DLD1 (cell line): Measurements from ENCODE around the gene ACER3.
"Not testable (repeated sequence)": the region's sequence is repeated elsewhere in the genome, so short reads cannot be mapped to it uniquely, and the experiment has no call there.

ENCODE experiments used
- in situ Hi-C: cut with HindIII; loops from 2 replicates; pipeline ENCODE4 v1.10.0; 2017; ENCODE audit warnings: low sequenced_read_pairs

ACER3 gene

DNA sequence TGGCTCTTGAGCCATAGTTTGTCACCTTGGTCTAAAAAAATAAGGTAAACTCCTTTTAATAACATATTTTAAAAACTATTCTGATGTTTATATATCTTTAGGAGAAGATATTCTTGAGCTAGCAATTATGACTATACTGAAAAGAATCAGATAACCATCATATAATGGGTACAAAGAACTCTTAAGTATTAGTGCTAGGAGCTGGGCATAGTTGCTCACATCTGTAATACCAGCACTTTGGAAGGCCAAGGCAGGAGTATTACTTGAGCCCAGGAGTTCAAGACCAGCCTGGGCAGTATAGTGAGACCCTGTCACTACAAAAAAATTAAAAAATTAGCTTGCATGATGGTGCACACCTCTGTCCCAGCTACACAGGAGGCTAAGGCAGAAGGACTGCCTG lies 119.5 kb downstream of the ACER3 start:
- in situ Hi-C loops: no loop called here

DNA sequence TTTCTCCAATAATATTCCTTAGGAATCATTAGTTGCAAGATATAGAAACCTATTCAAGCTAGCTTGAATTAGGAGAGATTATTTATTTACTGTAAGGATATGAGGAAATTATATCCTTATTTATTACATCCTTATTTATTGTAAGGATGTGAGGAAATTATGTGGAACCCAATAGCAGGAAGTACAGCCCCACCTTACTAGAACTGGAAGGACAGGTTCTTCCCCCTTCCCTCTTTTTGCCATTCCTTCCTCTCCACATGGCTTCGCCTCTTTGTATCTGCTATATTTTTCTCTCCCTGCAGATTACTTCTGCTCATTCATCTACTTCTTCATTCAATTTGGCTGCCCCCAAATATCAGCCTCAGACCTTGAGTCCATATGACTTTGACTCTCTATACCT lies 124.0 kb downstream of the ACER3 start:
- in situ Hi-C loops: no loop called here

DNA sequence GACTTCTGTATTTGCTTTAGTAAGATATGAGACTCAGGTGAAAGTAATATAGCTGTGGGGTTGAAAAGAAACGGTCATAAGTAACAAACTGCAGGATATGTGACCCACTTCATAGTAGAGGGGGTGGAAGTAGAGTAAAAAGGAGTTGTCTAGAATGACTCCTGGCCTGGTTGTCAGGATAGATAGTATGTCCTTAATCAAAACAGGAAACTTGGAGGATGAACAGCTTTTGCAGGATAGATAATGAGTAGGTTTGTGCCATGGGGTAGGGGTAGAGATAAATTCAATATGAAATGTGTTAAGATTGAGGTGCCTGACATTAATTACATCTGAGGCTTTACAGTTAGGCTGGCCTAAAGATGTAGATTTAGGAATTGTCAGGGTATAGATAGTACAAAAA lies 126.5 kb downstream of the ACER3 start:
- in situ Hi-C loops: no loop called here

DNA sequence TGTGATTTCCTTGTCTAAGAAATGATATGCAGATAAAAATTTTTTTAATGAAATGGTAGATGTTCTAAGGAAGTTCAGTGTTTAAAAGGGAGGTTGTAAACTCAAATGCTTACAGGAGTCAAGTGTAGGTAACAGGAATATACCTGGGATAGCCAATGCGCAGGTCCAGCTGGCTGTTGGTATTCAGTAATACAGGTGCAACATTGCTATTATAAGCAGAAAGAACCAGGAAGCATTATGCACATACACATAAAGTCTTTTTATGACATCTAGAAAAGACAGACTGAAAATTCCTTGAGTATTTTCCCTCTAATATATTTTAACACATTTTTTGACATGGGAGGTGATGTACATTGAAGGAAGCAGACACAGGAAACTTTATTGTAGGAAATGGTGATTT lies 129.9 kb downstream of the ACER3 start:
- in situ Hi-C loops: no loop called here

GRCh38 chr11:76995081-76995576 lies 134.4 kb downstream of the ACER3 start:
- in situ Hi-C loops: no loop called here

- in situ Hi-C loops: no loop called here
Observed at GRCh38 chr11:76997512-76997911, 136.8 kb downstream of the ACER3 start.

- in situ Hi-C loops: no loop called here
Observed at GRCh38 chr11:76999597-76999996, 138.9 kb downstream of the ACER3 start.

DNA sequence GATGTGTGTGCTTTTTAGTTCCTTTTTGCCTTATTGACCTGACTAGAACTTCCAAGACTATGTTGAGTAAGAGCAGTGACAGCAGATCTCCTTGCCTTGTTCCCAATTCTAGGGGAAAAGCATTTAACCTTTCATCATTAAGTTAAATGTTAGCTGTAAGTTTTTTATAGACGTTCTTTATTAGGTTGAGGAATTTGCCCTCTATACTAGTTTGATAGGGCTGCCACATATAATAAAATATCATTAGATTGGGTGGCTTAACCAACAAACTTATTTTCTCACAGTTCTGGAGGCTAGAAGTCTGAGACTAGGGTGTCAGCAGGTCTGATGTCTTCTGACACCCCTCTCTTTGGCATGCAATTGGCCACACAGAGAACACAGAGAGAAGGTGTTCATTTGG lies 140.9 kb downstream of the ACER3 start:
- in situ Hi-C loops: no loop called here

DNA sequence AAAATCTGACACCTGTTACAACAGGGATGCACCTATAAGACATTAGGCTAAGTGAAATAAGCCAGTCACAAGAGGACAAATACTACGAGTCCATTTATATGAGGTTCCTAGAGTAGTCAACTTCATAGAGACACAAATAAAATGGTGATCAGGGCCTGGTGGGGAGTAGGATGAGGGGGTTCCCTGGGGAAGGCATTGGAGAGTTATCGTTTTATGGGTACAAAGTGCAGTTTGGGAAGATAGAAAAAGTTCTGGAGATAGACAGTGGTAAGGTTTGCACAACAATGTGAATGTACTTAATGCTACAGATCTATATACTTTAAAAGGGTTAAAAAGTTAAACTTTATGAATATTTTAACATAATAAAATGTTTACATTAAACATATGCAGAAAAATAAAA lies 142.1 kb downstream of the ACER3 start:
- in situ Hi-C loops: no loop called here

DNA sequence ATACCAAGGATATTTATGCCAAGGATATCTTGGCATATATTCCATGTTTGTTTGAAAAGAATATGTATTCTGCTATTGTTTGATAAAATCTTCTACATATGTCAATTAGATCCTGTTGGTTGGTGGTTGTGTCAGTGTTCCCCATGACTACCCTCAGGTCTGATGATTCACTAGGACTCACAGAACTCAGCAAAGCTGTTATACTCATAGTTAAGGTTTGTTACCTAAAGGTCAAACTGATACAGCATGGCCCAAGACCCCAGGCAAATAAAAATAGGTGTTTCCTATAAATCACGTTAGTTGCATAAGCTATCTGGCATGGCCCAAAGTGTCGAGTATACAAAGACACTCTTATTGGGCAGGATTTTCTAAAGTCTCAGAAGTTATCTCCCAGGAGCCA lies 143.2 kb downstream of the ACER3 start:
- in situ Hi-C loops: no loop called here

DNA sequence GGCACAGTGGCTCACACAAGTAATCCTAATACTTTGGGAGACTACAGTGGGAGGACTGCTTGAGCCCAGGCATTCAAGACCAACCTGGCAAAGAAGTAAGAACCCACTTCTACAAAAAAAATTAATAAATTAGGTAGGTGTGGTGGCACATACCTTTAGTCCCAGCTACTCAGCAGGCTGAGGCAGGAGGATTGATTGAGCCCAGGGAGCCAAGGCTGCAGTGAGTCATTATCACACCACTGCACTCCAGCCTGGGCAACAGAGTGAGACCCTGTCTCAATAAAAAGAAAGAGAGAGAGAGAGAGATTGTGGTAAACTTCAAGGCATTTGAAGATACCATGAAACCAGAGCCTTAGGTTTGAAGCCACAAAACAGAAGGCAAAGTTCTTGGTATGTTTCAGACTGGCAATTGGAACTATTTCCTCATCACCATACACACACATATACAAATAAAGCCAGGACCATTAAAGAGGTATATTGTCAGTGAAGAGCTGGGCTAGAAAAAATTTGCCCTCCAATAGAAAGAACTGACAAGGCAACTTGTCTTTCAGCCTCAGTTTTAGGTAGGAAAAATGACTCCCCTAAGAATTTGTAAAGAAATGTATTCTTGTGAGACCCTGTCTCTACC lies 148.9 kb downstream of the ACER3 start:
- in situ Hi-C loops: no loop called here

- in situ Hi-C loops: no loop called here
Observed at GRCh38 chr11:77014669-77015068, 154.0 kb downstream of the ACER3 start.

DNA sequence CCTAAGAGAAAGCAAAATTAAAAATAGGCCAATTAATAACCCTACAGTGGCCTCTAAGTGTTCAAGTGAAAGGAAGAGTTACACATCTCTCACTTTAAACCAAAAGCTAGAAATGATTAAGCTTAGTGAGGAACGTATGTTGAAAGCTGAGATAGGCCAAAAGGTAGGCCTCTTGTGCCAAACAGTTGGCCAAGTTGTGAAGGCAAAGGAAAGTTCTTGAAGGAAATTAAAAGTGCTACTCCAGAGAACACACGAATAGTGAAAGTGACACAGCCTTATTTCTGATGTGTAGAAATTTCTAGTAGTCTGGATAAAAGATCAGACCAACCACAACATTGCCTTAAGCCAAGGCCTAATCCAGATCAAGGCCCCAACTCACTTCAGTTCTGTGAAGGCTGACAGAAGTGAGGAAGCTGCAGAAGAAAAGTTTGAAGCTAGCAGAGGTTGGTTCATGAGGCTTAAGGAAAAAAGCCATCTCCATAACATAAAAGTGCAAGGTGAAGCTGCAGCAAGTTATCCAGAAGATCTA lies 157.7 kb downstream of the ACER3 start:
- in situ Hi-C loops: not testable (repeated sequence)

- in situ Hi-C loops: no loop called here
Observed at GRCh38 chr11:77019976-77020595, 159.4 kb downstream of the ACER3 start.

GRCh38 chr11:77020734-77021133 lies 160.0 kb downstream of the ACER3 start:
- in situ Hi-C loops: no loop called here

DNA sequence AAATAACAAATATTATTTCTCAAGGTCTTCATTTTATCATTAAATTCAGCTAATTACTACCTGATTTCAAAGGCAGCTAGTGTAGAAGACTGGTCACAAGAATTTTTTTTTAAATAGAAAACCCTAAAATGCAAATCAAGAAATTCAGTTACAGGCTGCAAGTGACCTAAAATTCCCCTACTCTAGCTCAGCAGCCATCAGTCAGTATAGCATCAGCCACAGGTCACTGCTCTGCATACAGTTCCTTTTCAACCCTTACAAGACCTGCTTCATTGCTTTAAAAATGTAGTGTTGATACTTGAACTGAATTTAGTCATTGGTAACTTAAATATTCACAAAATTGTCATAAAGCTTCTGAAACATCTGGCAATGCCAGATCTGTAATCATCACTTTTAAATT lies 164.0 kb downstream of the ACER3 start:
- in situ Hi-C loops: no loop called here

DNA sequence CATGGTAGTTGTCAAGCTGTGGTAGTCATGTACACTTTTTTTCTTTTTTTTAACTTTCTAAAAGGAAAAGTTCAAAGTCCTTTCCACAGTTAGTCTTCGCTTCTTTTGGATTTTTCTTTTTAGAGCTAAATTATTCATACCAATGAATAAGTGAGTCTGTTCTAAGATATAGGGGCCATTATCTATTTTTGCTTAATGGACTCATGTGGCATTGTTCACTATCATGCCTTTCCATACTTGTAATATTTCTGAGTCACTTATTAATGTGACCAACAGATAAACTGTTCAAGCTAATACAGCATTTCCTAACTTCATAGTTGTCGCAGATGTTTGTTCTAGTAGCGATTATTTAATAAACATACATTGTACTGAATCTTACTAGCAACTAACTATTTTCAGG lies 165.5 kb downstream of the ACER3 start:
- in situ Hi-C loops: no loop called here

GRCh38 chr11:77026743-77027142 lies 166.0 kb downstream of the ACER3 start:
- in situ Hi-C loops: no loop called here

DNA sequence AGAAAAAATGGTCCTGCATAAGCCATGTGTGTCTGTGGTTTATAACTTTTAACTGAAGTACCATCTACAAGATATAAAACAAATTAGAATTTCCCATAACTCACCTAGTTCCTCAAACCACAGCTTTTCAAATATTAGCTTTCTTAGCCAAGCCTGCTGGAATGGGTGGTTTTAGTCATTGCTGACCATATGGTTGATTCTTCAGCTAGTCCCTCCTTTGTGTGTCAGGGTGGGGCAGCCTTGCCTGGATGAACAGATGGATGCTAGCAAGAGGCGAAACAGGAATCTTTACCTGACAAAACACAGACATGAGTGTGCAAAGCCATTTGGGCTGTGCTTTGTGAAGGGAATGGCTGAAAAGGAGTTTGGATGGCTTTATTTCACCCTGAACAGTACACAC lies 166.6 kb downstream of the ACER3 start:
- in situ Hi-C loops: no loop called here

DNA sequence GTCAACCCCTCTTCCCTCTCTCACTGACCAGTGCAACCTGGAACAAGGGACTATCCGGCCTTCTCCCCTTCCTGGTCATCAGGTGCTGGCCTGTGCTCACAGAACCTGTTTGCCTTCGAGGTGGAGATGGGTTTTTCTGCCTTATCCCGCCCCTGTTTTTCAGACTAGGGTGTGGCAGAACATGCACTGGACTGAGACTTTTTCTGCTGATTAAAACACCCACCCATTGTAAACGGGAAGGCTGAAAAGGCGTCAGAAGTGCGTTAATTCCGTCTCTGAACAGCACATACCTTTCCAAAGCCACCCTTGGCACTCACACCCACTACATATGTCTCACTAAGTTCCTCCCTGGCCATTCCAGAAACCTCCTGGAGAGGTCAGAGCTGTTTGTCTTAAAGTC lies 169.1 kb downstream of the ACER3 start:
- in situ Hi-C loops: no loop called here

- in situ Hi-C loops: no loop called here
Observed at GRCh38 chr11:77030834-77031414, 170.2 kb downstream of the ACER3 start.

GRCh38 chr11:77031599-77031998 lies 170.9 kb downstream of the ACER3 start:
- in situ Hi-C loops: no loop called here
